ENCODE measurements around the gene ERF.
A peak's percentile ranks its signal among the peaks of the same experiment; 100 is the strongest.

ERF gene

DNA sequence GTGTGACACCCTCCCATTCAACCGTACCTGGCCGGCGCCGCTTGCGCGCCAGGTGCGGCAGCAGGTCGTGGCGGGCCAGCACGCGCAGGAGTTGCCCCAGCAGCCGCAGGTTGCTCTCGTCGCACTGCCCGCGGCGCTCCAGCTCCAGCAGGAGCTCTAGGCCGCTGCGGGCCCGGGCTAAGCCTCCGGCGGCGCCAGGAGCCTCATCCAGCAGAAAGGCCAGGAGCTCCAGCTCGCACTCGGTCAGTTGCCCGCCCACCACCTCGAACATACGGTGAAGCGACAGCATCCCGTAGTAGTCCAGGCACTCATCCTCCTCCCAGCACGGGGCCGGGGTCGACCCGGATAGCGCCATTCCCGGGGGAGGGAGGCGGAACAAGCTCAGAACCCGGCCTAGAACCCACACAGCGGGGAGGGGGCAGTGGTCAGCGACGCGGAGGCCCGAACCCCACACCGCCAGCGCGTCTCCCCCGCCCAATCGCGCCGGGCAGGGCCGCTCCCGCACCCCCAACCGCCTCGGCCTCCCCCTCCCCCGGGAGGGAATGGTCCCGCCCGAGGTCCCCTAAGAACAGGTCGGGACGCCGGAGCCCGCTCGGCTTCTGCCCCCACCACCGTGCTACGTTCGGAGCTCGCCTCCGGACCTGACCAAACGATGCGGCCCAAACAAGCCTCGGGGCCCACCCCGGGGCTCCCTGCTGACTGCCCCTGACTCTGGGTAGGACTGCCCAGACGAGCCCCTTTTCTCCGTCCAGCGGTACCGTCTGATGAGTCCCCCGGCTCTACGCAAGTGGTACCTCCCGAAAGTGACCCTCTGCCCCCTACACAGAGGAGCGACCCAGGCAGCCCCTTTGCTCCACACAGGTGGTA is 38.0 kb downstream of the ERF start:
- TF ChIP-seq POLR2A (IDR thresholded peaks at IDR 0.05; ENCODE audit: extremely low read depth, insufficient read length) (no peak), MYC (IDR thresholded peaks at IDR 0.05; ENCODE audit: low read depth, low read length) (no peak)
- TF ChIP-seq, protein P1, sequence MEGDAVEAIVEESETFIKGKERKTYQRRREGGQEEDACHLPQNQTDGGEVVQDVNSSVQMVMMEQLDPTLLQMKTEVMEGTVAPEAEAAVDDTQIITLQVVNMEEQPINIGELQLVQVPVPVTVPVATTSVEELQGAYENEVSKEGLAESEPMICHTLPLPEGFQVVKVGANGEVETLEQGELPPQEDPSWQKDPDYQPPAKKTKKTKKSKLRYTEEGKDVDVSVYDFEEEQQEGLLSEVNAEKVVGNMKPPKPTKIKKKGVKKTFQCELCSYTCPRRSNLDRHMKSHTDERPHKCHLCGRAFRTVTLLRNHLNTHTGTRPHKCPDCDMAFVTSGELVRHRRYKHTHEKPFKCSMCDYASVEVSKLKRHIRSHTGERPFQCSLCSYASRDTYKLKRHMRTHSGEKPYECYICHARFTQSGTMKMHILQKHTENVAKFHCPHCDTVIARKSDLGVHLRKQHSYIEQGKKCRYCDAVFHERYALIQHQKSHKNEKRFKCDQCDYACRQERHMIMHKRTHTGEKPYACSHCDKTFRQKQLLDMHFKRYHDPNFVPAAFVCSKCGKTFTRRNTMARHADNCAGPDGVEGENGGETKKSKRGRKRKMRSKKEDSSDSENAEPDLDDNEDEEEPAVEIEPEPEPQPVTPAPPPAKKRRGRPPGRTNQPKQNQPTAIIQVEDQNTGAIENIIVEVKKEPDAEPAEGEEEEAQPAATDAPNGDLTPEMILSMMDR (IDR thresholded peaks at IDR 0.05; ENCODE audit: low read depth, low read length) = no peak
- TF ChIP-seq, protein P2, sequence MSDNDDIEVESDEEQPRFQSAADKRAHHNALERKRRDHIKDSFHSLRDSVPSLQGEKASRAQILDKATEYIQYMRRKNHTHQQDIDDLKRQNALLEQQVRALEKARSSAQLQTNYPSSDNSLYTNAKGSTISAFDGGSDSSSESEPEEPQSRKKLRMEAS (IDR thresholded peaks at IDR 0.05; ENCODE audit: low read depth, low read length) = no peak
- peak; percentile 49 for DNase-seq (ENCODE audit: low read depth)
- peak overlapping the region; percentile 79 for H3K4me3 ChIP-seq (ENCODE audit: low read depth, low read length)

DNA sequence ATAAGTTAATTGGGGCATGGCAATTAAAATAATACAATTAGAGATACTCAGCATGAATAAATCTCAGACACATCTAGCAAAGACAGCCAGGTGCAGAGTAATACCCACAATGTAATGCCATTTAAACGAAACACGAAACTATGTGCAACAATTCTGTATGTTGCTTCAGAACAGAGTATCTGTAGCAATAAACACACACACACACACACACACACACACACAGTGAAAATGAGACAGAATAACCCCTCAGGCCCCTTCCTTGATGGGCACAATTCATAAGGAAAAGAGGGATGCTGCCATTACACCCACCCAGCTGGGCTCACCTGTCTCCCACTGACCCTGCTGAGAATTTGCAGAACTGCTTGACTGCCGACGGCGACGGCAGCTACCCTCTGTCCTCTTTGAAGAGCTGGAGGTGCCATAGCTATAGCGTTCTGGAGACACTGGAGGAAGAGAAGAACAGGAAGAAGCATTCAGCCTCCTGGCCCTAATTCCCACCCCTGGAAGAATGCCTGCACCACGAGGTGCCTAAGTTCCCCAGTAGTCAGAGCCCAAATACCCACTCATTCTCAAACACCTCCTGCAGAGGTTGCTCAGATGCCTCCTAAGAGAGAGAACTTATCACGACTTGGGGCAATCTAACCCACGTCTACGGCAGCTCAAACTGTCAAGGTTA is 40.0 kb downstream of the ERF start:
- TF ChIP-seq MYC (IDR thresholded peaks at IDR 0.05; ENCODE audit: low read depth, low read length) (no peak), POLR2A (IDR thresholded peaks at IDR 0.05; ENCODE audit: extremely low read depth, insufficient read length) (no peak)
- TF ChIP-seq, protein P1 (IDR thresholded peaks at IDR 0.05; ENCODE audit: low read depth, low read length) = no peak
- TF ChIP-seq, protein P2 (IDR thresholded peaks at IDR 0.05; ENCODE audit: low read depth, low read length) = no peak
- DNase-seq (ENCODE audit: low read depth) = no peak
- H3K4me3 ChIP-seq (ENCODE audit: low read depth, low read length) = no peak overlapping the region

DNA sequence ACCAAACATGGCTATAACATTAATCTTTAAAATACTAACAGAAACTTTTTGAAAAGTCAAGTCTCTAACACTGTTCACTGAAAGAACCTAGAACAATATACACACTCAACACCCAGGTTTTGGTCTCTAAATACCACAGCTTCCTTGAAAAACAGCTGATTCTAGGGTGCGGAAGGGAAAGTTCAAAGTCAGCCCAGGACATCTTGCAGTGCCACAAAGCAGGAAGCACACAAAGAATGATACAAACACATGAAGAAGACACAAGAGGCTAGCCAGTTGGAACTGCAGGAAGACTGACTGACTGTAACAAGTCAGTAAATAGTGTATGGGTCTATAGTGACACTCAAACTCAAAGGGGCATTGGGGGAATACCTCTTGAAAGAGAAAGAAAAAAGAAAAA is 42.0 kb downstream of the ERF start:
- no peak overlapping the region for H3K4me3 ChIP-seq (ENCODE audit: low read depth, low read length)
- TF ChIP-seq, protein P1 (IDR thresholded peaks at IDR 0.05; ENCODE audit: low read depth, low read length) = no peak
- no peak for TF ChIP-seq POLR2A (IDR thresholded peaks at IDR 0.05; ENCODE audit: extremely low read depth, insufficient read length)
- no peak for TF ChIP-seq MYC (IDR thresholded peaks at IDR 0.05; ENCODE audit: low read depth, low read length)
- TF ChIP-seq, protein P2 (IDR thresholded peaks at IDR 0.05; ENCODE audit: low read depth, low read length) = no peak
- DNase-seq (ENCODE audit: low read depth) = no peak

DNA sequence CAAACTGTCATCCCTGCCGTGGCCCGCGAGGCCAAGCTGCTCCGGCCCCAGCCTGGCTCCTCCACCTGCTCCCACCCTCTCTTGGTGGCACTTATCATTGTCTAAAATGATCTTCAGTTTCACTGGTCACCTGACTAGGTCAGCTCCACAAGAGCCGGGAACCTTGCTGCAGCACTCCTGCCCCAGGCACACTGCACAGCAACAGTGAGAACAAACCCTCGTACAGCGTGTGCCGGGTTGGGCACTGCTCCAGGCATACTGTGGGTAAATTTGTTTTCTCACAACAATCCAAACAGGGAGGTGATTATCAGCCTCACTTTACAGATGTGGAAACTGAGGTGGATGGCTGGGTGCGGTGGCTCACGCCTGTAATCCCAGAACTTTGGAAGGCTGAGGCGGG is 46.3 kb downstream of the ERF start:
- no peak for DNase-seq (ENCODE audit: low read depth)
- TF ChIP-seq, protein P2 (IDR thresholded peaks at IDR 0.05; ENCODE audit: low read depth, low read length) = no peak
- TF ChIP-seq MYC (IDR thresholded peaks at IDR 0.05; ENCODE audit: low read depth, low read length) = no peak
- TF ChIP-seq, protein P1 (IDR thresholded peaks at IDR 0.05; ENCODE audit: low read depth, low read length) = no peak
- no peak for TF ChIP-seq POLR2A (IDR thresholded peaks at IDR 0.05; ENCODE audit: extremely low read depth, insufficient read length)
- H3K4me3 ChIP-seq (ENCODE audit: low read depth, low read length) = no peak overlapping the region

DNA sequence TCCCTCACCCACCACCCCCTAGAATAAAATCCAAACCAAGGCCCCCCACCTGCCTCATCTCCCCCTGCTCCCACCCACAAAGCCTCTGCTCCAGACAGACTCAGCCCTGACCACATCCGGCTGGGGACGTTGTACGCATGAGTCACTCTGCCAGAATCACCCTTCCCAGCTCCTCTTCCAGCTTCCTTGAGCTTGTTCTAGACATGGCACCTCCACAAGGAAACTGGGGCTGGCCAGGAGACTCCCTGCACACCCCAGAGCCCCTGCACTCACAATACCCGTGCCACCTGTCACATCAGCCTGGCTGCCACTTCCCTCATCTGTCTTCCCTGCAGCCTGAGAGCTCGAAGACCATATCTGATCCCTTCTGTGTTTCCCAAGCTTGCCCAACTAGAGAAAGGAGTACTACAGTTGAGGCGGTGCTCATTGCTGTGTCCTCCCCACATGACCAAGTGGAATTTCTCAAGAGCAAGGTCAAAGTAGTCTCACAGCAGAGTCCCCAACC is 47.1 kb downstream of the ERF start:
- peak; percentile 87 for DNase-seq (ENCODE audit: low read depth)
- TF ChIP-seq, protein P1 (IDR thresholded peaks at IDR 0.05; ENCODE audit: low read depth, low read length) = no peak
- TF ChIP-seq, protein P2 (IDR thresholded peaks at IDR 0.05; ENCODE audit: low read depth, low read length) = 0 out of 2 replicates have a peak, but pooled peaks have one; percentile 33
- TF ChIP-seq MYC (IDR thresholded peaks at IDR 0.05; ENCODE audit: low read depth, low read length) (0 out of 2 replicates have a peak, but pooled peaks have one; percentile 5), POLR2A (IDR thresholded peaks at IDR 0.05; ENCODE audit: extremely low read depth, insufficient read length) (no peak)
- H3K4me3 ChIP-seq (ENCODE audit: low read depth, low read length) = peak overlapping the region; percentile 23
